ENCODE measurements around the gene SLC19A1.

DNA sequence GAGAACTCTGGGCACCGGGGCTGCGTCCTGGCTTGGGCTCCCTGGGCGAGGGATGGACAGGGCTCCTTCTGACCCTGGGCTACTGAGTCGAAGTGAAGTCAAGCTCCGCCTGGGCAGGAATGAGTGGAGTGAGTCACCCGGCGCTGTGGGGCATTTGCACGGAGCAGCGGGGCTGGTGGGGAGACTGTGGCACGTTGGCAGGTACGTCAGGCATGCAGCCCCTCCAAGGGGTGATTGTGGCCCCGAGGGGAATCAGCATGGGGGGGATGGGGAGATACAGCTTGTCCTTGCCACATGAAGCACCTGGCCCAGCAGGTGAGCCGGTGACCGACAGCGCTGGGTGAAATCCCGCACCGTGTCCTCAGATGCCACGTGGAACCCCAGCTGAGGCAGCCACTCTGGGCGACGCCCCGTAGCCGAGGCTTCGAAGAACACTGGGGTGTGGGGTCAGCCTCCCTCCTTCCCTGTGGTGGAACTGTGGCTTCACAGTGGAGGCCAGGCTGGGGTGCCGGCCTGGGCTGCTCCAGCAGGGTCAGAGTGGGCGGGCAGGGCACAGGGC is 74.9 kb downstream of the SLC19A1 start:
- TF ChIP-seq, protein P1, sequence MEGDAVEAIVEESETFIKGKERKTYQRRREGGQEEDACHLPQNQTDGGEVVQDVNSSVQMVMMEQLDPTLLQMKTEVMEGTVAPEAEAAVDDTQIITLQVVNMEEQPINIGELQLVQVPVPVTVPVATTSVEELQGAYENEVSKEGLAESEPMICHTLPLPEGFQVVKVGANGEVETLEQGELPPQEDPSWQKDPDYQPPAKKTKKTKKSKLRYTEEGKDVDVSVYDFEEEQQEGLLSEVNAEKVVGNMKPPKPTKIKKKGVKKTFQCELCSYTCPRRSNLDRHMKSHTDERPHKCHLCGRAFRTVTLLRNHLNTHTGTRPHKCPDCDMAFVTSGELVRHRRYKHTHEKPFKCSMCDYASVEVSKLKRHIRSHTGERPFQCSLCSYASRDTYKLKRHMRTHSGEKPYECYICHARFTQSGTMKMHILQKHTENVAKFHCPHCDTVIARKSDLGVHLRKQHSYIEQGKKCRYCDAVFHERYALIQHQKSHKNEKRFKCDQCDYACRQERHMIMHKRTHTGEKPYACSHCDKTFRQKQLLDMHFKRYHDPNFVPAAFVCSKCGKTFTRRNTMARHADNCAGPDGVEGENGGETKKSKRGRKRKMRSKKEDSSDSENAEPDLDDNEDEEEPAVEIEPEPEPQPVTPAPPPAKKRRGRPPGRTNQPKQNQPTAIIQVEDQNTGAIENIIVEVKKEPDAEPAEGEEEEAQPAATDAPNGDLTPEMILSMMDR (IDR thresholded peaks at IDR 0.05) = no peak
- no peak for TF ChIP-seq POLR2A (IDR thresholded peaks at IDR 0.05)

Data from prostate gland (tissue), 2 donors.